ENCODE data around the gene IGSF21.

- TF ChIP-seq CTCF (IDR thresholded peaks at IDR 0.05; ENCODE audit: low read length): no peak
- no peak for TF ChIP-seq EZH2phosphoT487 (IDR thresholded peaks at IDR 0.05; ENCODE audit: low read length)
- TF ChIP-seq EZH2 (optimal IDR thresholded peaks at IDR 0.05; ENCODE audit: low read depth, low read length): no peak
Observed at GRCh38 chr1:18108299-18109057, 880 bp downstream of the IGSF21 start.
